ENCODE results near the gene C9orf72.

DNA sequence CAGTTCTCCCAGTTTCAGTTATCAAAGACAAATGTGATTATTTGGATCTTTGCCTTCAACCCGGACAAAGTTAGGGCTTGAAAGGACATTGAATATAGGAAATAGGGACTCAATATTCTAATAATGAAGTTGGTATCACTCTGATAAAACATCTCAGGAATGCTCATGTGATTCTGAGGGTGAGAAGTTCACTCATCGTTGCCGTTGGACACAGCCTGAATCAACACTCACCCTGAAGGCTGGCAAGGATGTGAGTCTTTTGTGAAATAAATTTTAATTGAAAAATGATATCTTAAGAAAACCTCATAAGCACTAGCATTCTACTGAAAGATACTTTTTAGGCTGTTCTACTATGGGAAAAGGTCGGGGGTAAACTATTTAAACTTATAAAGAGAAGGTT is 44.8 kb upstream of the C9orf72 start:
- TF ChIP-seq EZH2 (IDR thresholded peaks at IDR 0.05) (no peak), POLR2AphosphoS5 (IDR thresholded peaks at IDR 0.05; ENCODE audit: borderline replicate concordance, low read depth, low read length) (no peak)

All from SK-N-MC (cell line).